Endometrial microvascular endothelial cells (primary cell): Measurements from ENCODE around the gene POP4. TPM values are rescaled to one million over a fixed set of nuclear protein-coding genes. Genes with fewer than 3 reads are reported as not detected.
"Not testable (repeated sequence)": the region's sequence is repeated elsewhere in the genome, so short reads cannot be mapped to it uniquely, and the experiment has no call there.

Experiments used
- in situ Hi-C: cut with HindIII; loops from 2 replicates; pipeline ENCODE4 v1.10.0; 2017; ENCODE audit warnings: low sequenced_read_pairs, low pct_unique_long_range_greater_than_20kb; ENCODE audit errors: inconsistent ontology term
- total RNA-seq: library from RNA; depleted of rRNA; stranded (reverse); fragments of >200 nt; gene quantifications from one replicate; pipeline ENCODE4 v1.2.3, GENCODE V29; 2015; ENCODE audit errors: inconsistent ontology term

POP4 gene
- 56.7 TPM for total RNA-seq

GRCh38 chr19:29605653-29606419, at the start of gene POP4:
TSS of gene POP4 (plus strand) at chr19:29606283. CDS start at chr19:29606319, 36 bp downstream.
- in situ Hi-C loops: loop anchor here (10.0 kb wide), 1 partner anchor 109 kb away; the partner anchor contains the start of gene C19orf12

- in situ Hi-C loops: not testable (repeated sequence)
Measured at GRCh38 chr19:29559110-29559509, 47.0 kb upstream of the POP4 start.

GRCh38 chr19:29559743-29560142, 46.3 kb upstream of the POP4 start:
- in situ Hi-C loops: no loop called here

GRCh38 chr19:29560313-29561075, 45.6 kb upstream of the POP4 start:
- in situ Hi-C loops: no loop called here

GRCh38 chr19:29561601-29562000, 44.5 kb upstream of the POP4 start:
- in situ Hi-C loops: no loop called here

- in situ Hi-C loops: no loop called here
Measured at GRCh38 chr19:29562299-29563297, 43.5 kb upstream of the POP4 start.

- in situ Hi-C loops: no loop called here
Measured at GRCh38 chr19:29563486-29564101, 42.5 kb upstream of the POP4 start.

- in situ Hi-C loops: no loop called here
Measured at GRCh38 chr19:29564574-29565005, 41.5 kb upstream of the POP4 start.

GRCh38 chr19:29565171-29565570, 40.9 kb upstream of the POP4 start:
- in situ Hi-C loops: no loop called here

- in situ Hi-C loops: no loop called here
Measured at GRCh38 chr19:29566496-29567054, 39.5 kb upstream of the POP4 start.

- in situ Hi-C loops: no loop called here
Measured at GRCh38 chr19:29567366-29567915, 38.6 kb upstream of the POP4 start.

GRCh38 chr19:29568036-29569025, 37.8 kb upstream of the POP4 start:
- in situ Hi-C loops: no loop called here

- in situ Hi-C loops: no loop called here
Measured at GRCh38 chr19:29569038-29569911, 36.8 kb upstream of the POP4 start.

- in situ Hi-C loops: no loop called here
Measured at GRCh38 chr19:29571181-29571580, 34.9 kb upstream of the POP4 start.

- in situ Hi-C loops: no loop called here
Measured at GRCh38 chr19:29573486-29573885, 32.6 kb upstream of the POP4 start.

GRCh38 chr19:29574510-29574909, 31.6 kb upstream of the POP4 start:
- in situ Hi-C loops: no loop called here
